DMS53 treated with DMSO at 0.1 percent for 48 hours (cell line): ENCODE measurements around the gene SMIM26.

Experiments used
- DNase-seq: peaks from one replicate; lab custom pipeline; 2025; ENCODE audit not compliant: unreplicated experiment; lab: John Stamatoyannopoulos, UW

The SMIM26 gene

GRCh38 chr20:18578581-18578980 is 11.3 kb downstream of the SMIM26 start:
- no peak for DNase-seq

DNA sequence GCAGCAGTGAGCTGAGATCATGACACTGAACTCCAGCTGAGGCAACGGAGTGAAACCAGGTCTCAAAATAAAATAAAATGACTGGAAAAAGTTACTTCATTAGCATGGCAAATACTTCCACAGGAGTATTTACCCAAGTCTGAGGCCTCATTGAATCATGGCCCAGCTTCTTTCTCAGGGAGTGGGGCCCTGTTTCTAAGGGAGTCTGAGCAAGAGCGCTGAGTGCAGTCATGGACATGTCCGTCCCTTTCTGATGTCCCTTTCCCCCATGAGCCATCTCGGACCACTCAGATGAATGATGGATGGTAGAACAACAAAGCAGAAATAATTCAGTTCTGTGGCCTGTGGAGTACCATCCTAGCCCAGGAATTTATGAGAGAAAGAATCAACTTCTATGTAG is 12.8 kb downstream of the SMIM26 start:
- no peak for DNase-seq

DNA sequence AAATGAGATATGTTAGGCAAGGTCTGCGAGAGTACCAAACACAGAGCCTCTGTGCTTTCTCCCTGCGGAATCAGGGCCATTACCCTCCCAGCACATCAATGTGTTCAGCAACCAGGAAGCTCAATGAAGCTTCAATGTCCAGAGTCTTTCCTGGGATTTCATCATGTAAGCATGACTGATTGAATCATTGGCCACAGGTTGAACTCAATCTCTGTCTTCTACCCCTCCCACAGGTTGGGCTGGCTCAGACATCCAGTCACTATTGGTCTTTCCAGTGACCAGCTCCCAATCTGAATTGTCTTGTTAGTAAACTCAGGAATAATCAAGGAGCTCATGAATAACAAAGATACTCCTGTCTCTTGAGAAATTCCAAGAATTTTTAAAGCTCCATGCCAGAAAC is 17.9 kb downstream of the SMIM26 start:
- peak; percentile 68 for DNase-seq

DNA sequence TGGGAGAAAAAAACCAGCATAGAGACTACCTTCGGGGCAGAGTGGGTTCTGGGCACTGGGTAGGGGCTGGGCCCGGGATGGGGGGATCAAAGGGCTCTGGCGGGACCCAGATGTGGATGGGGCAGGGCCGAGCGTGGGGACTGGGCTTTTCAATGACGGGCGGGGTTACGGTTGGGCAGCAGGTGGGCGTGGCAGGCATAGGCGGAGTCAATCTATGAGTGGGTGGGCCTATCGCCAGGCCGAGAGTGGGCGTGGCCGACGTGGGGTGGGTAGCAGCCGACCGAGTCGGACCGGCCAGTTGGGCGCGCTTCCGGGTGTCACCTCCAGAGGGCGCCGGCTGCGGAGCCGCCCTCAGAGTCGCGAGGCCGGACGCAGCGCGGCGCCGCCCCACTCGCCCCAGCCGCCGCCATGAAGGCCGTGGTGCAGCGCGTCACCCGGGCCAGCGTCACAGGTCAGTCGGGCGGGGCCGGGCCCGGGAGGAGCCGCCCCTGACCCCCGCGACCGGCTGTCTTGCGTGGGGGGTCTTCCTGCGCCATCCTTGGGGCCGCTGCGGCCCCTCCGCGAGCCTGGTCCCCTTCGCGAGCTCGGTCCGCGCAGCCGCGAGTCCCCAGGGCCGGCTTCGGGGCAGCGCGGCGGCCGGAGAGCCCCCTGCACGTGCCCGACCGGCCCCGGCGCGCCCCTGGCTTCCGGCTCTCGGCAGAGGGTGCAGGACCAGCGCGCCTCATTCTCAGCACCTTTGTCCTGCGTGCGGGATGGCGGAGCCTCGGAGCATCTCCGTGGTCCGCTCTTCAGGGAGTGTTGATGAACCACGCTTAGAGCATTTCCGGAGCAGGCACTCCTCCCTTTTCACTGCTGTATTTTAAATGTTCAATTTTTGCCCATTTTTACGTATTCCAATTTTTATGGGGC is 20.7 kb downstream of the SMIM26 start, which contains the start of gene DTD1:
TSS of gene DTD1 (plus strand) at position 390 of the 909 bp plus-strand sequence. CDS start at position 409, 19 bp downstream.
- DNase-seq: peak; percentile 64

DNA sequence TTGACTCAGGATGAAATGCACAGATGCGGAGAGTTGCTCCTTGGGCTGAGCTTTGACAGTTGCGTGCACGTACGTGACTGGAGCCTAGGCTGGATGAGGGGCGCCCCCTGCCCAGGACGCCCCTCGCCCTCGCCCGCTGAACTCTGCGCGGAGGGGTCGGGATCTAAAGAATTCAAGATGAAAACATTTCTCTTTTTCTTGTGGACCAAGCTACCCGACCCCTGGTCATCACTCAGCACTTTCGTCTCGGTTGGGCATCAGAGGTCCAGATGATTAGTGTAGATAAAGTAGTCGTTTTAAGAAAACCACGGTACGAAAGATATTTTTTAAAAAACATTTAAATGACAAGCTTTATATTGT is 21.3 kb downstream of the SMIM26 start:
- DNase-seq: no peak

GRCh38 chr20:18589941-18590674 is 22.9 kb downstream of the SMIM26 start:
- no peak for DNase-seq

GRCh38 chr20:18596270-18596669 is 29.0 kb downstream of the SMIM26 start:
- no peak for DNase-seq

DNA sequence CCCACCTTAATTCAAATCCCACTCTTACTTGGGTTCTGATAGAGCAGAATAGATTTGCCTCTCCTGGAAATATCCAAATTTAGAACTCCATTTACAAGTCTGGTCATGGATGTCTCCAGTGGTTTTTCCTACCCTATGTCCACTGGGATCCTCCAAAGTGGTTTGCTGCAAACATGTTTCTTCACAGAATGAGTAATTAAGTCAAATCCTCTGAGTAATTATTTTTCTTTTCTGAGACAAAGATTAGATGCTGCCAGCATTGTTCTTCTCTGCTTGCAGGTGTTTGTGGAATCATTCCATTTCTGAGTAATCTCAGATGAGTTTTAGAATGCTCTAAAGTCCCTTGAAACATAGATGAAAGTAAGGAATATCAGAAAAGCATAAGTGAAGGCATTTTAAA is 42.5 kb downstream of the SMIM26 start:
- DNase-seq: no peak

DNA sequence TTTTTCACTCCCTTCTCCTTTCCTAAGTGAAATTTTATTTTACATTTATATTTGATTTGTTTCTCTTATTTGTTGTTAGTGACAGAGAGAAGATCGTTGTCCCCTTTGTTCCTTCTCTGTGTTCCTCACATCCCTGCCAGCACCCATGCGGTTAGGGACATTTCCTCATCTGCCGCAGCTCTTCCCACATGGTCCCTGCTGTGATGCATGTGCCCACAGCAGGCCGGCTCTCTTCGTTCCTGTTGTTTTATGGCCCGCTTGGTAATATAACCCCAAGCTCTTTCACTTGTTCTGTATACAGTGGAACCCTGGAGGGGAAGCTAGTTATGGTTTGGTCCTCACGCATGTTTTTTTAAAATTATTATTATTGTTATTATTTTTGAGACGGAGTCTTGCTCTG is 44.3 kb downstream of the SMIM26 start:
- no peak for DNase-seq

GRCh38 chr20:18613553-18613952 is 46.3 kb downstream of the SMIM26 start:
- DNase-seq: no peak

- no peak for DNase-seq
These were observed 47.0 kb downstream of the SMIM26 start for GRCh38 chr20:18614244-18614643.

DNA sequence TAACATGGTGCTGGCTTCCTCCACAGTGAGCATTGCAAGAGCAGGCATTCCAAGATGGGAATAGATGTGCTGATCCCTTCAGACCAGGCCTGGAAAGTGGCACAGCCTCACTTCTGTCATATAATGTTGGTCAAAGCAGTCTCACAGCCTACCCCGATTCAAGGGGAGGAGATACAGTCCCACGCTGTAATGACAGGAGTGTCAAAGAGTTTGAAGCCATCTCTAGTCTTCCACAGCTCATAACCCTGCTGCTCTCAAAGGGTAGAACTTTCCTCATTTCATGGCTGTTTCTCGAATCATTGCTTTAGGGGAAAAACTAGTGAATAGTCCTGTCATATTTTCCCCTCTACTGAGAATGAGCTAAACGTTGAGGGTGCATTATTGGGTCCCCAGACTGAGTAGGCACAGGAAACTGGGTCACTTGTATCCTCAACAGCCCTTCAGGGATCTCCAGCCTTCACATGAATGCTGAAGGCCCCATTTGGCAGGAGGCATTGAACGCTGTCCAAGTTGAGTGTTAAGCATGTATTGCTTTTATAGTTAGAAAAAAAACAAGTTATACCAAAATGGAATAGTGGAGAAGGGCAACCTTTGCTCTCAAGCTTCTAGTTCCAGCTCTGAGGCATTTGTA is 47.9 kb downstream of the SMIM26 start:
- no peak for DNase-seq
